ENCODE measurements around the gene SRXN1.

SRXN1 gene

GRCh38 chr20:623704-624103, 29.3 kb downstream of the SRXN1 start:
- H3K4me3 ChIP-seq (ENCODE audit: control insufficient read depth, low read depth, low read length): no peak overlapping the region
- no peak for TF ChIP-seq CTCF (IDR thresholded peaks at IDR 0.05; ENCODE audit: control insufficient read depth, insufficient read depth, low read depth, low read length, missing control alignments)

GRCh38 chr20:623021-623420, 30.0 kb downstream of the SRXN1 start:
- no peak for TF ChIP-seq CTCF (IDR thresholded peaks at IDR 0.05; ENCODE audit: control insufficient read depth, insufficient read depth, low read depth, low read length, missing control alignments)
- no peak overlapping the region for H3K4me3 ChIP-seq (ENCODE audit: control insufficient read depth, low read depth, low read length)
- DNase-seq (ENCODE audit: low read depth): no peak

More at GRCh38 chr20:623704-624103, 29.3 kb downstream of the SRXN1 start:
- no peak for DNase-seq (ENCODE audit: low read depth)

GRCh38 chr20:622161-622560, 30.8 kb downstream of the SRXN1 start:
- TF ChIP-seq CTCF (IDR thresholded peaks at IDR 0.05; ENCODE audit: control insufficient read depth, insufficient read depth, low read depth, low read length, missing control alignments): no peak
- H3K4me3 ChIP-seq (ENCODE audit: control insufficient read depth, low read depth, low read length): no peak overlapping the region
- no peak for DNase-seq (ENCODE audit: low read depth)

- TF ChIP-seq CTCF (IDR thresholded peaks at IDR 0.05; ENCODE audit: control insufficient read depth, insufficient read depth, low read depth, low read length, missing control alignments): no peak
- DNase-seq (ENCODE audit: low read depth): no peak
- no peak overlapping the region for H3K4me3 ChIP-seq (ENCODE audit: control insufficient read depth, low read depth, low read length)
Measured at GRCh38 chr20:621125-621756, 31.8 kb downstream of the SRXN1 start.

- no peak overlapping the region for H3K4me3 ChIP-seq (ENCODE audit: control insufficient read depth, low read depth, low read length)
- TF ChIP-seq CTCF (IDR thresholded peaks at IDR 0.05; ENCODE audit: control insufficient read depth, insufficient read depth, low read depth, low read length, missing control alignments): no peak
- DNase-seq (ENCODE audit: low read depth): no peak
Measured at GRCh38 chr20:620246-620645, 32.8 kb downstream of the SRXN1 start.

GRCh38 chr20:618980-619379, 34.0 kb downstream of the SRXN1 start:
- no peak overlapping the region for H3K4me3 ChIP-seq (ENCODE audit: control insufficient read depth, low read depth, low read length)
- no peak for DNase-seq (ENCODE audit: low read depth)
- no peak for TF ChIP-seq CTCF (IDR thresholded peaks at IDR 0.05; ENCODE audit: control insufficient read depth, insufficient read depth, low read depth, low read length, missing control alignments)

Data from AG09309 (cell line).